Kidney glomerular epithelial cell (primary cell): ENCODE results near the gene PPP1R18.

Experiments
- DNase-seq: peaks from one replicate; lab custom pipeline; 2025; lab: John Stamatoyannopoulos, UW

Gene PPP1R18

GRCh38 chr6:30689022-30689865 is 2.8 kb upstream of the PPP1R18 start:
- no peak for DNase-seq

GRCh38 chr6:30688569-30688968 is 2.1 kb upstream of the PPP1R18 start:
- DNase-seq = no peak

- peak; percentile 24 for DNase-seq
Observed at GRCh38 chr6:30687659-30688431, 1.4 kb upstream of the PPP1R18 start.

GRCh38 chr6:30686908-30687658 is 638 bp upstream of the PPP1R18 start:
- DNase-seq = peak; percentile 80

GRCh38 chr6:30685157-30686008 is 1.1 kb downstream of the PPP1R18 start:
- no peak for DNase-seq

- no peak for DNase-seq
Observed at GRCh38 chr6:30684386-30685156, 1.9 kb downstream of the PPP1R18 start.

GRCh38 chr6:30683980-30684338 is 2.5 kb downstream of the PPP1R18 start:
- DNase-seq = no peak

GRCh38 chr6:30683183-30683979 is 3.1 kb downstream of the PPP1R18 start:
- no peak for DNase-seq

- DNase-seq = peak; percentile 65
Observed at GRCh38 chr6:30682143-30683117, 4.0 kb downstream of the PPP1R18 start.

GRCh38 chr6:30681766-30682142 is 4.7 kb downstream of the PPP1R18 start:
- DNase-seq = no peak

GRCh38 chr6:30679765-30680535 is 6.5 kb downstream of the PPP1R18 start:
- no peak for DNase-seq

GRCh38 chr6:30678964-30679726 is 7.3 kb downstream of the PPP1R18 start:
- peak; percentile 64 for DNase-seq

- no peak for DNase-seq
Observed at GRCh38 chr6:30676660-30677285, 9.7 kb downstream of the PPP1R18 start.

GRCh38 chr6:30672445-30673253 is 13.8 kb downstream of the PPP1R18 start, which contains the start of gene DHX16:
DHX16 (minus strand) TSS chr6:30673006; CDS start chr6:30672841, 165 bp downstream.
- peak; percentile 98 for DNase-seq

GRCh38 chr6:30670760-30671527 is 15.5 kb downstream of the PPP1R18 start:
- DNase-seq = no peak
